ENCODE results near the gene C1QTNF2. TPM values are rescaled to one million over a fixed set of nuclear protein-coding genes. Genes with fewer than 3 reads are reported as not detected.
A peak's percentile ranks its signal among the peaks of the same experiment; 100 is the strongest.

C1QTNF2 gene
- total RNA-seq, 1 donor from 2014 or later, result 0.62 TPM

DNA sequence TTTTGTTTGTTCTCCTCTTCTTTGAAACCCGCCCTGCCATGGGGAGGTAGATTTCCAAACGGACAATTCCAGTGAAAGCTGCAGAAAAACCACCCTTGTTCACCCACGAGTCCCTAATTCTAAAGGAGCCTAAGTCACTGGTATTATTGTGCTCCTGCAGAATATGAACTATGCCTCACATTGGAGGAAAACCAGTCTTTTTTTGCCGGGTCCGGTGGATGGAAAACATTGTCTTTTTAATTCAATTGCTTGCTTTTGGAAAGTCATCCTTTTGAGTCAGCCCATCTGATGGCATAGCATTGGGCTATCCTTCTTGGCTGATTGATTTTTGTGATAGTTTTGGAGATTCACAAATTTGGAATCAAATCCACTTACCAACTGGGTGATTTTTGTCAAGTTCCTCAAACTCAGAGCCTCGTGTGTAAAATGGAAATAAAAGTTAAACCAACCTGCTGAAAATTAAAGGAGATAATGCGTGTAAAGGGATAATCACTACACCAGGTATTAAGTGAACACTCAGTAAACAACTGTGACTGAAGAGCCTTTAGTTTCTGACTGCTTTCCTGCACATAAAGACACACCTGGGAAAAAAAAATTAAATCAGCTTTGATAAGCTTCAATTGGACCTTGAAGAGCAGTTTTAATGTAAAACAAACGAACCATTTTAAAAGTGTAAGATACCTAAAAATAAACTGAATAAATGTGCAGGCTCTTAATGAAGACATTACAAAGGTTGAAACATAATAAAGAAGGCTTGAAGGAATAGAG, 57.3 kb downstream of the C1QTNF2 start:
- Mint-ChIP-seq H3K4me1 (ENCODE audit: low read depth) (peaks cover 23% of the 10 kb centered on the region), H3K9me3 (ENCODE audit: low read depth) (no peaks in the 10 kb centered on the region), H3K27ac (ENCODE audit: unreplicated experiment) (peak overlapping the region; percentile 53), H3K4me3 (ENCODE audit: unreplicated experiment) (peak overlapping the region; percentile 91), H3K36me3 (ENCODE audit: low read depth) (peaks cover 3% of the 10 kb centered on the region), H3K27me3 (ENCODE audit: low read depth) (no peaks in the 10 kb centered on the region)
- DNase-seq (ENCODE audit: low spot score), result no peak
- TF ChIP-seq, protein P1, sequence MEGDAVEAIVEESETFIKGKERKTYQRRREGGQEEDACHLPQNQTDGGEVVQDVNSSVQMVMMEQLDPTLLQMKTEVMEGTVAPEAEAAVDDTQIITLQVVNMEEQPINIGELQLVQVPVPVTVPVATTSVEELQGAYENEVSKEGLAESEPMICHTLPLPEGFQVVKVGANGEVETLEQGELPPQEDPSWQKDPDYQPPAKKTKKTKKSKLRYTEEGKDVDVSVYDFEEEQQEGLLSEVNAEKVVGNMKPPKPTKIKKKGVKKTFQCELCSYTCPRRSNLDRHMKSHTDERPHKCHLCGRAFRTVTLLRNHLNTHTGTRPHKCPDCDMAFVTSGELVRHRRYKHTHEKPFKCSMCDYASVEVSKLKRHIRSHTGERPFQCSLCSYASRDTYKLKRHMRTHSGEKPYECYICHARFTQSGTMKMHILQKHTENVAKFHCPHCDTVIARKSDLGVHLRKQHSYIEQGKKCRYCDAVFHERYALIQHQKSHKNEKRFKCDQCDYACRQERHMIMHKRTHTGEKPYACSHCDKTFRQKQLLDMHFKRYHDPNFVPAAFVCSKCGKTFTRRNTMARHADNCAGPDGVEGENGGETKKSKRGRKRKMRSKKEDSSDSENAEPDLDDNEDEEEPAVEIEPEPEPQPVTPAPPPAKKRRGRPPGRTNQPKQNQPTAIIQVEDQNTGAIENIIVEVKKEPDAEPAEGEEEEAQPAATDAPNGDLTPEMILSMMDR (IDR thresholded peaks at IDR 0.05), result no peak

DNA sequence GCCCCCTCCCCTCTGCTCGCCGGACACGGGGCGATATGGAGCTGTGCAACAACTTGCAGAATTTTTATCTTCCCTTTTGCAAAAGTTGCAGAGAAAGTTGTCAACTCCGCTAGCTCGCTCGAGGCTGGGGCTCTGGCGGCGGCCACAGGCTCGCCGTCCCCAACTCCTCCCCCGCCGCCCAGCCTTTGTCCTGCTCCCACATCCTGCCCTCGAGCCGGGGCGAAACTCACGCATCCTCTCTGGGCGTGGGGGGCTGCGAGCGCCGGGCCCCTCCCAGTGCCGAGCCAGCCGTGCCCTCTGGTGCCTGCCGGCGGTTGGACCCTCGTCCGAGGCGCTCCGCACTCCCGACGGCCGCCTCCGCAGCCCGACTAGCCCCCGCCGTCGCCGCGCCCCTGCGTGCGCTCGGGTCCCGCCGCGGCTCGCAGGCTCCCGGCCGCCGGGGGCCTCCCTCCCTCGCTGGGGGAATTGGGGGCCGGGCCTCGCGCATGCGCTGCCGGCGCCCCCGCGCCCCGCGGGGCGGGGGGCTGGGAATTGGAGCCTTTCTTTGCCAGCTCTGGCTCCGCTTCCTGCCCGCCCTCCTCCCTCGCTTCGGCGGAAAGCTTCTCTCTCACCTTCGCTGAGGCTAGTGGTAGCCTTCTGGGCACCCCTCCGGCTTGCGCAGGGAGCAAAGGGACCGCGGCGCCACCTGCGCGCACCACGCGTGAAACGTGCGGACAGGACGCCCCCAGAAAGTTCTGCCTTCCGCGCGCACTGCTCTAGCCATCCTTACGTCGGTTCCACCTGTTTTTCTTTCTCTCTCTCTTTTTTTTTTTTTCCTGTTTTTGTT, 58.1 kb downstream of the C1QTNF2 start, which contains the start of gene CCNJL:
Gene CCNJL, minus strand, starts transcription at position 431 of the 826 bp plus-strand sequence. CDS start 641 bp downstream, outside the sequence.
- peaks cover 23% of the 10 kb centered on the region for H3K4me1 Mint-ChIP-seq (ENCODE audit: low read depth)
- H3K27ac Mint-ChIP-seq (ENCODE audit: unreplicated experiment), result peak within 1 kb of the TSS; percentile 53
- no peaks in the 10 kb centered on the region for H3K27me3 Mint-ChIP-seq (ENCODE audit: low read depth)
- H3K36me3 Mint-ChIP-seq (ENCODE audit: low read depth), result peaks cover 3% of the 10 kb centered on the region
- no peak for DNase-seq (ENCODE audit: low spot score)
- TF ChIP-seq, protein P1 (IDR thresholded peaks at IDR 0.05), result no peak
- no peaks in the 10 kb centered on the region for H3K9me3 Mint-ChIP-seq (ENCODE audit: low read depth)
- peak within 1 kb of the TSS; percentile 91 for H3K4me3 Mint-ChIP-seq (ENCODE audit: unreplicated experiment)

DNA sequence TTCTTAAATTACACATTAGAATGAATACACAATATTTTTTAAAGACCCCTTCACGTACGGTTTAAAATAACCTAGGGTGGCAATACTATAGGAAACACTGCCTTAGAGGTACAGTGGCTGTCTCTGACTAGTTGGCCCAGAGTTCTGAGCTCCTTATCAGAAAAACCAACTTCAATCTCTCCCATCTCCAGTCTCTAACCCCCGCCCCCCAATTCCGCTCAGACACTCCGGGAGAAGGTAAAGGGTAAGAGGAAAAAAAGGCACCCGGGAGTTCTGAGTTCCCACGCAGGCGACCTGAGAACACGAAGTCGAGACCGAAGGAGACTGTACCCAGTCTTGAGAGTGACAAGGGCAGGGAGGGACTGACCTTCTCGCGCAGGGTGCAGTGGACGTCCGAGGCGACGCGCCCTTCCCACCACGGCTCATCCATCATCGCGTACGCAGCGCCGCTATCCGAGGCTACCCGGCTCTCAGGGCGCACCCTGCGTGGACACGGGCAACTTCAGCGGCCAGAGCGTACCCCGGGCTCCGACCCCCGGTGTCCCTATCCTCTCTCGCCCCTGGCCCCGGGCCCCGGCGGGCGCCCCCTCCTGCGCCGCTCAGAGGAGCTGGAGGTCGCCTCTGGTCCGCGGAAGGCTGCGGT, 58.8 kb downstream of the C1QTNF2 start:
- H3K36me3 Mint-ChIP-seq (ENCODE audit: low read depth), result peaks cover 3% of the 10 kb centered on the region
- peaks cover 23% of the 10 kb centered on the region for H3K4me1 Mint-ChIP-seq (ENCODE audit: low read depth)
- peak overlapping the region; percentile 86 for H3K4me3 Mint-ChIP-seq (ENCODE audit: unreplicated experiment)
- H3K27ac Mint-ChIP-seq (ENCODE audit: unreplicated experiment), result no peak overlapping the region
- TF ChIP-seq, protein P1 (IDR thresholded peaks at IDR 0.05), result peak; percentile 16
- no peaks in the 10 kb centered on the region for H3K9me3 Mint-ChIP-seq (ENCODE audit: low read depth)
- no peaks in the 10 kb centered on the region for H3K27me3 Mint-ChIP-seq (ENCODE audit: low read depth)
- DNase-seq (ENCODE audit: low spot score), result no peak

DNA sequence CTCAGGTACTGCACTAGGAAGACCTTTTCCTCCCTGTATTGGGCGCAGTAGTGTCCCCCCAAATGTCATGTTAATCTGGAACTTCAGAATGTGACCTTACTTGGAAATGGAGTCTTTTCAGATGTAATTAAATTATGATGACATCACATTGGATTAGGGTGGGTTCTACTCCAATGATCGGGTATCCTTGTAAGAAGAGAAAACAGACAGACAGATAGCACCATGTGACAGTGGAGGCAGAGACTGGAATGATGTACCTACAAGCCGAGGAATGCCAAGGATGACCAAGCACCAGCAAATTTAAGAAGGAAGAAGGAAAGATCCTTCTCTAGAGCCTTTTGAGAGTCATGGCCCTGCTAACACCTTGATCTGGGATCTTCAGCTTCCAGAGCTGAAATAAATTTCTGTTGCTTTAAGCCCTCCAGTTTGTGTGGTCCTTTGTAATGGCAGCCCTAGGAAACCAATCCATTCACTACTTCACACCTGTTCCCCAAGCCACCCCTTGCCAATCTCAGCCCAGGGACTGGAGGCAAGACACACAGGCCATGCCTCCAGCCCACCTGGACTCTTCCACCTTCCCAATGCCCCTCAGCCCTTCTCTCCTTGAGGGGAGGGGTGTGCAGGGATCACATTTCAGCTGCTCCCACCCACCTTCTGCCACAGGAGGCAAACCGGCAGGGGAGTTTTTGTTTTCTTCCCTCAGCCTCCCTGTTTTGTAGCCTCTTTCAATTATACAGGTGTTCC, 59.7 kb downstream of the C1QTNF2 start:
- Mint-ChIP-seq H3K4me1 (ENCODE audit: low read depth) (peaks cover 18% of the 10 kb centered on the region), H3K9me3 (ENCODE audit: low read depth) (no peaks in the 10 kb centered on the region), H3K4me3 (ENCODE audit: unreplicated experiment) (peak overlapping the region; percentile 86), H3K27me3 (ENCODE audit: low read depth) (no peaks in the 10 kb centered on the region), H3K36me3 (ENCODE audit: low read depth) (peaks cover 3% of the 10 kb centered on the region), H3K27ac (ENCODE audit: unreplicated experiment) (no peak overlapping the region)
- no peak for DNase-seq (ENCODE audit: low spot score)
- TF ChIP-seq, protein P1 (IDR thresholded peaks at IDR 0.05), result no peak
